CD14-positive monocyte (primary cell): Measurements from ENCODE around the gene LCORL. TPM values are rescaled to one million over a fixed set of nuclear protein-coding genes. Genes with fewer than 3 reads are reported as not detected.

Experiments
- DNase-seq, 3 donors: peaks; one replicate each; pipeline ENCODE4 v3.0.0-alpha.2; 2011 to 2022
- H2AFZ ChIP-seq: 2 replicates; pipeline ENCODE4 v1.6.0; 2012; ENCODE audit warnings: mild to moderate bottlenecking, low read depth, low read length, inconsistent platforms; ENCODE audit not compliant: insufficient read depth, poor library complexity, severe bottlenecking
- H3K27ac ChIP-seq, 2 donors: 1 replicate in 1 of 2; 2 replicates in 1 of 2; pipeline ENCODE4 v1.5.1; 2012 to 2013; ENCODE audit warnings: low read length in 2 of 2, control low read depth in 1 of 2, inconsistent platforms in 1 of 2, low read depth in 1 of 2, mild to moderate bottlenecking in 1 of 2
- H3K27me3 ChIP-seq, 2 donors: one replicate each; pipeline versions ENCODE4 v1.6.0 to v1.6.1; 2011 to 2013; ENCODE audit warnings: low read length in 2 of 2; ENCODE audit not compliant: control insufficient read depth in 2 of 2, insufficient read depth in 2 of 2
- H3K36me3 ChIP-seq, 2 donors: replicated peaks in 1 of 2; 1 replicate in 1 of 2; 2 replicates in 1 of 2; pipeline versions ENCODE4 v1.5.1 to v1.6.1; 2012 to 2013; ENCODE audit warnings: low read length in 2 of 2, control low read depth in 1 of 2, inconsistent platforms in 1 of 2, mild to moderate bottlenecking in 1 of 2; ENCODE audit not compliant: insufficient read depth in 2 of 2, control insufficient read depth in 1 of 2
- H3K4me1 ChIP-seq, 2 donors: 1 replicate in 1 of 2; 2 replicates in 1 of 2; pipeline versions ENCODE4 v1.5.1 to v1.6.1; 2012 to 2013; ENCODE audit warnings: low read length in 2 of 2, control low read depth in 1 of 2, inconsistent platforms in 1 of 2, mild to moderate bottlenecking in 1 of 2, moderate library complexity in 1 of 2; ENCODE audit not compliant: insufficient read depth in 2 of 2, control insufficient read depth in 1 of 2
- H3K4me2 ChIP-seq: replicated peaks from 2 replicates; pipeline ENCODE3; 2012; ENCODE audit warnings: low read length, moderate library complexity, mild to moderate bottlenecking; ENCODE audit not compliant: poor library complexity, severe bottlenecking; ENCODE audit errors: extremely low read depth
- H3K4me3 ChIP-seq, 3 experiments: fragments of 200-600 bp in 1 of 3; sonication (generic) in 1 of 3; replicated peaks in 1 of 3; 1 replicate in 2 of 3; 2 replicates in 1 of 3; pipeline ENCODE4 v1.5.1; 2011 to 2013; ENCODE audit warnings: low read length in 3 of 3, mild to moderate bottlenecking in 3 of 3, control low read depth in 2 of 3, low read depth in 2 of 3, inconsistent platforms in 1 of 3, moderate library complexity in 1 of 3
- H3K79me2 ChIP-seq: 2 replicates; pipeline ENCODE4 v1.6.0; 2012; ENCODE audit warnings: mild to moderate bottlenecking, control low read depth, inconsistent platforms, low read length, moderate library complexity; ENCODE audit not compliant: insufficient read depth
- H3K9ac ChIP-seq: 2 replicates; pipeline ENCODE4 v1.6.0; 2017; ENCODE audit warnings: low read length, mild to moderate bottlenecking; ENCODE audit not compliant: insufficient read depth, poor library complexity, severe bottlenecking
- H3K9me3 ChIP-seq, 2 donors: replicated peaks in 1 of 2; 1 replicate in 1 of 2; 2 replicates in 1 of 2; pipeline versions ENCODE4 v1.5.1 to v1.6.1; 2012 to 2013; ENCODE audit warnings: low read length in 2 of 2, control low read depth in 1 of 2; ENCODE audit not compliant: control insufficient read depth in 1 of 2, insufficient read depth in 1 of 2
- H4K20me1 ChIP-seq: 2 replicates; pipeline ENCODE4 v1.6.0; 2012; ENCODE audit warnings: mild to moderate bottlenecking, low read length, control low read depth, moderate library complexity; ENCODE audit not compliant: insufficient read depth
- H3K27ac Mint-ChIP-seq, 7 donors: one replicate each; pipeline ENCODE4 v1.8.0; 2020; ENCODE audit warnings: mild to moderate bottlenecking in 7 of 7, mixed read lengths in 7 of 7, moderate library complexity in 6 of 7, inconsistent platforms in 2 of 7
- H3K27me3 Mint-ChIP-seq, 3 donors: one replicate each; pipeline ENCODE4 v1.8.0; 2021 to 2022; ENCODE audit warnings: low read depth in 3 of 3, mild to moderate bottlenecking in 3 of 3, mixed read lengths in 3 of 3, moderate library complexity in 3 of 3, inconsistent platforms in 1 of 3
- H3K36me3 Mint-ChIP-seq, 2 donors: one replicate each; pipeline ENCODE4 v1.8.0; 2020; ENCODE audit warnings: mixed read lengths in 2 of 2, inconsistent platforms in 1 of 2, mild to moderate bottlenecking in 1 of 2
- H3K4me1 Mint-ChIP-seq: one replicate; pipeline ENCODE4 v1.8.0; 2020; ENCODE audit warnings: mild to moderate bottlenecking, mixed read lengths
- H3K4me3 Mint-ChIP-seq, 2 donors: one replicate each; pipeline ENCODE4 v1.8.0; 2020; ENCODE audit warnings: mild to moderate bottlenecking in 2 of 2, mixed read lengths in 2 of 2, moderate library complexity in 1 of 2
- H3K9me3 Mint-ChIP-seq, 7 donors: one replicate each; pipeline ENCODE4 v1.8.0; 2020 to 2022; ENCODE audit warnings: mixed read lengths in 7 of 7, mild to moderate bottlenecking in 6 of 7, moderate library complexity in 6 of 7, inconsistent platforms in 2 of 7
- CTCF ChIP-seq: fragments of 200-600 bp; IDR thresholded peaks from one replicate; pipeline ENCODE4 v1.8.0; 2022; ENCODE audit warnings: antibody characterized with exemption, mild to moderate bottlenecking
- WGBS: methylation state at CpG from one replicate; pipeline ENCODE4 v1.1.5; 2013; ENCODE audit warnings: missing lambda C conversion rate; ENCODE audit not compliant: insufficient coverage; 5-methylcytosine and 5-hydroxymethylcytosine counted together
- intact Hi-C, 2 donors: fragments of 100-400 bp; cut with micrococcal nuclease; formaldehyde crosslinking; loops; one replicate each; pipeline versions ENCODE4 v1.15.0 to v1.15.1; 2023
- polyA plus RNA-seq, 3 donors: library from polyadenylated mRNA; depleted of rRNA in 1 of 3; unstranded in 2 of 3; stranded (reverse) in 1 of 3; fragments of 300-500 nt in 2 of 3; fragments of >200 nt in 1 of 3; fragmentation: Illumina TruSeq in 2 of 3; gene quantifications; 1 replicate in 2 of 3; 2 replicates in 1 of 3; pipeline ENCODE4 v1.2.3, GENCODE V29; 2012 to 2021

Gene LCORL
- polyA plus RNA-seq, 3 donors: 3.1 to 19.1 (median 9.6) TPM

- H2AFZ ChIP-seq: no peak overlapping the region
- Mint-ChIP-seq H3K4me3 (no peak overlapping the region), H3K4me1 (peaks cover 37% of the 10 kb centered on the region), H3K9me3 (peaks cover 0 to 8% (median 0%) of the 10 kb centered on the region in 7 donors), H3K36me3 (peaks cover 0 to 9% of the 10 kb centered on the region in 2 donors), H3K27me3 (no peaks in the 10 kb centered on the region), H3K27ac (no peak overlapping the region)
- intact Hi-C loops: no loop called here
- H3K27ac ChIP-seq: no peak overlapping the region
- H3K4me1 ChIP-seq: peaks cover 9 to 12% of the 10 kb centered on the region in 2 donors
- H3K36me3 ChIP-seq: no peaks in the 10 kb centered on the region
- H4K20me1 ChIP-seq: peaks cover 97% of the 10 kb centered on the region
- whole genome bisulfite sequencing: 100% methylated on average over 2 of the region's 3 CpGs
- no peak overlapping the region for H3K4me2 ChIP-seq
- peaks cover 0 to 3% of the 10 kb centered on the region in 2 donors for H3K9me3 ChIP-seq
- H3K79me2 ChIP-seq: peaks cover 100% of the 10 kb centered on the region
- no peaks in the 10 kb centered on the region for H3K27me3 ChIP-seq
- no peak overlapping the region for H3K9ac ChIP-seq
- TF ChIP-seq CTCF: no peak
- no peak overlapping the region for H3K4me3 ChIP-seq
- DNase-seq: no peak
Observed at GRCh38 chr4:18012807-18013462, 8.6 kb downstream of the LCORL start.

GRCh38 chr4:18012134-18012806 is 9.3 kb downstream of the LCORL start:
- Mint-ChIP-seq H3K9me3 (peaks cover 0 to 9% (median 0%) of the 10 kb centered on the region in 7 donors), H3K4me3 (no peak overlapping the region), H3K27ac (peak overlapping the region in 2 of 7 donors; percentile 39 to 64), H3K27me3 (no peaks in the 10 kb centered on the region), H3K4me1 (peaks cover 34% of the 10 kb centered on the region), H3K36me3 (peaks cover 0 to 9% of the 10 kb centered on the region in 2 donors)
- WGBS: 80% methylated on average over 1 of the region's 3 CpGs
- H3K9me3 ChIP-seq: peaks cover 0 to 3% of the 10 kb centered on the region in 2 donors
- no peak overlapping the region for H3K4me3 ChIP-seq
- no peak overlapping the region for H3K4me2 ChIP-seq
- peaks cover 97% of the 10 kb centered on the region for H4K20me1 ChIP-seq
- no peaks in the 10 kb centered on the region for H3K36me3 ChIP-seq
- peaks cover 100% of the 10 kb centered on the region for H3K79me2 ChIP-seq
- H3K4me1 ChIP-seq: peaks cover 9 to 12% of the 10 kb centered on the region in 2 donors
- no peak overlapping the region for H3K9ac ChIP-seq
- TF ChIP-seq CTCF: no peak
- DNase-seq: no peak
- no peaks in the 10 kb centered on the region for H3K27me3 ChIP-seq
- intact Hi-C loops: no loop called here
- H2AFZ ChIP-seq: no peak overlapping the region
- no peak overlapping the region for H3K27ac ChIP-seq
